CD4-positive, alpha-beta T cell treated with Interferon alpha-2 for 1 hour (primary cell): ENCODE results near the gene EXOSC7.

ENCODE experiments used
- DNase-seq, 2 donors: peaks; one replicate each; pipeline ENCODE4 v3.0.0-alpha.2; 2020 to 2022

EXOSC7 gene

GRCh38 chr3:45060165-45060892 lies 84.3 kb downstream of the EXOSC7 start:
- no peak for DNase-seq
